Erythroblast (primary cell): Measurements from ENCODE around the gene CLIC4.

ENCODE experiments used
- GATA1 ChIP-seq: IDR thresholded peaks from 2 replicates; pipeline ENCODE4 v1.6.1; 2011; ENCODE audit warnings: low read depth, mild to moderate bottlenecking, control low read depth, low read length, moderate library complexity
- POLR2A ChIP-seq: IDR thresholded peaks from 2 replicates; pipeline ENCODE4 v1.6.1; 2011; ENCODE audit warnings: mild to moderate bottlenecking, low read length

DNA sequence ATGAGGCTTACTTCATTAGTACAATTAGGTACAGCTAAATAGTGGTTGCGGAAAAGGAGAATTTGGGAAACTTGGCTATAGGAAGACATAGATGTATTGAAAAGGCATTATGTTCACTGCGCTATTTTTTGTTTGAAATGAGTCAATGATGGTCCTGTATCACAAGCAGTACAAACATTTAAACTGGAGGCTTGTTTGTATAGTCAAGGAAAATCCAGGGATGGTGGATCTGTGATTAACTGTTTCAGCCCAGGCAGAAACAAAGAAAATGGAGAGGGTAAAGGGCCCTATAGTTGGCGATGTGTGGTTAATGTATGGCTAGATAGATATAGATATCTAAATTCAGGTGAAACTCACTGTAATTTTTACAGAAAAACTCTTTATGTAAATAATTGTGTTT lies 79.9 kb downstream of the CLIC4 start:
- TF ChIP-seq POLR2A (no peak), GATA1 (no peak)
